Liver (tissue), 9 donors: Measurements from ENCODE around the gene BGN. TPM values are rescaled to one million over a fixed set of nuclear protein-coding genes. Genes with fewer than 3 reads are reported as not detected.

Experiments
- DNase-seq: peaks from one replicate; pipeline ENCODE4 v3.0.0-alpha.2; 2017; ENCODE audit warnings: low spot score
- H3K27ac ChIP-seq, 2 donors: one replicate each; pipeline ENCODE4 v1.7.0; 2013; ENCODE audit warnings: inconsistent platforms in 2 of 2, low read length in 2 of 2, control low read depth in 1 of 2, low read depth in 1 of 2, mild to moderate bottlenecking in 1 of 2
- H3K27me3 ChIP-seq, 4 donors: one replicate each; pipeline versions ENCODE4 v1.6.1 to v1.7.0; 2013; ENCODE audit warnings: low read length in 3 of 4, inconsistent platforms in 1 of 4, mild to moderate bottlenecking in 1 of 4, moderate library complexity in 1 of 4; ENCODE audit not compliant: control insufficient read depth in 4 of 4, insufficient read depth in 4 of 4
- H3K36me3 ChIP-seq, 4 donors: one replicate each; pipeline versions ENCODE4 v1.6.1 to v1.7.0; 2013; ENCODE audit warnings: low read length in 3 of 4, mild to moderate bottlenecking in 3 of 4, low read depth in 1 of 4, moderate library complexity in 1 of 4; ENCODE audit not compliant: control insufficient read depth in 4 of 4, insufficient read depth in 3 of 4
- H3K4me1 ChIP-seq, 4 donors: one replicate each; pipeline versions ENCODE4 v1.6.1 to v1.7.0; 2013; ENCODE audit warnings: low read length in 3 of 4, mild to moderate bottlenecking in 3 of 4, moderate library complexity in 1 of 4; ENCODE audit not compliant: control insufficient read depth in 4 of 4, insufficient read depth in 4 of 4
- H3K4me3 ChIP-seq, 3 donors: one replicate each; pipeline versions ENCODE4 v1.6.1 to v1.7.0; 2013; ENCODE audit warnings: low read length in 3 of 3, control low read depth in 1 of 3, low read depth in 1 of 3, mild to moderate bottlenecking in 1 of 3
- H3K9ac ChIP-seq, 2 donors: one replicate each; pipeline ENCODE4 v1.7.0; 2013; ENCODE audit warnings: low read length in 2 of 2, mild to moderate bottlenecking in 2 of 2, moderate library complexity in 2 of 2, control low read depth in 1 of 2, low read depth in 1 of 2
- H3K9me3 ChIP-seq, 4 donors: one replicate each; pipeline versions ENCODE4 v1.6.1 to v1.7.0; 2013; ENCODE audit warnings: low read length in 3 of 4; ENCODE audit not compliant: control insufficient read depth in 4 of 4
- EGR1 ChIP-seq, 2 donors: IDR thresholded peaks; 2 replicates each; pipeline ENCODE4 v1.6.1; 2016 to 2018; ENCODE audit warnings: antibody characterized with exemption in 2 of 2, low read depth in 2 of 2
- FOXA1 ChIP-seq: IDR thresholded peaks from 2 replicates; pipeline ENCODE4 v1.6.1; 2016; ENCODE audit warnings: antibody characterized with exemption
- FOXA2 ChIP-seq: IDR thresholded peaks from 2 replicates; pipeline ENCODE4 v1.6.1; 2016; ENCODE audit warnings: antibody characterized with exemption
- GABPA ChIP-seq, 2 donors: IDR thresholded peaks in 1 of 2; conservative IDR thresholded peaks in 1 of 2; 2 replicates each; pipeline ENCODE4 v1.6.1; 2016; ENCODE audit warnings: antibody characterized with exemption in 2 of 2, mild to moderate bottlenecking in 1 of 2, moderate library complexity in 1 of 2
- JUND ChIP-seq, 2 donors: IDR thresholded peaks; 2 replicates each; pipeline ENCODE4 v1.6.1; 2016; ENCODE audit warnings: antibody characterized with exemption in 2 of 2
- MAX ChIP-seq: IDR thresholded peaks from 2 replicates; pipeline ENCODE4 v1.6.1; 2016; ENCODE audit warnings: antibody characterized with exemption
- NR2F2 ChIP-seq: IDR thresholded peaks from 2 replicates; pipeline ENCODE4 v1.6.1; 2016; ENCODE audit warnings: antibody characterized with exemption
- RXRA ChIP-seq, 2 donors: IDR thresholded peaks; 2 replicates each; pipeline ENCODE4 v1.6.1; 2017 to 2018; ENCODE audit warnings: antibody characterized with exemption in 2 of 2, mild to moderate bottlenecking in 1 of 2
- SP1 ChIP-seq: IDR thresholded peaks from 2 replicates; pipeline ENCODE4 v1.6.1; 2018; ENCODE audit warnings: antibody characterized with exemption, mild to moderate bottlenecking
- TAF1 ChIP-seq: conservative IDR thresholded peaks from 2 replicates; pipeline ENCODE4 v1.6.1; 2016; ENCODE audit warnings: antibody characterized with exemption, mild to moderate bottlenecking
- YY1 ChIP-seq: IDR thresholded peaks from 2 replicates; pipeline ENCODE4 v1.6.1; 2016; ENCODE audit warnings: antibody characterized with exemption, mild to moderate bottlenecking
- WGBS: extraction: QIAGEN DNeasy Blood & Tissue Kit; methylation state at CpG from one replicate; pipeline ENCODE4 v1.1.7; 2013; 5-methylcytosine and 5-hydroxymethylcytosine counted together
- polyA plus RNA-seq, 2 donors: library from polyadenylated mRNA; stranded (reverse) in 1 of 2; unstranded in 1 of 2; fragments of 200-250 nt in 1 of 2; fragments of >200 nt in 1 of 2; fragmentation: Nextera tagmentation in 1 of 2; extraction: Ambion mirVana in 1 of 2; gene quantifications; one replicate each; pipeline versions ENCODE4 v1.2.1 to v1.2.3, GENCODE V29; 2013 to 2015
- total RNA-seq, 2 donors: library from RNA; depleted of rRNA; stranded (reverse); fragments of >200 nt; gene quantifications; one replicate each; pipeline ENCODE4 v1.2.3, GENCODE V29; 2014
- TF ChIP-seq, protein P1 (sequence below): IDR thresholded peaks from 2 replicates; pipeline ENCODE4 v1.6.1; 2016; ENCODE audit warnings: antibody characterized with exemption
- TF ChIP-seq, protein P2 (sequence below): fragments of 150-350 bp; IDR thresholded peaks from 2 replicates; pipeline ENCODE4 v1.5.1; 2017; ENCODE audit warnings: improper control_type of control experiment, low read depth, low read length; ENCODE audit not compliant: missing input control
- donor health status: healthy.
- donor health status: healthy.
- donor health status: healthy.
- donor health status: healthy.
- donor health status: healthy.

Gene BGN
- total and polyA plus RNA-seq, 4 donors = 11.7 to 131 (median 44.8) TPM

- DNase-seq = no peak
- Histone ChIP-seq H3K4me3 (no peak overlapping the region), H3K9me3 (no peaks in the 10 kb centered on the region), H3K27ac (no peak overlapping the region), H3K36me3 (no peaks in the 10 kb centered on the region), H3K9ac (no peak overlapping the region), H3K27me3 (no peaks in the 10 kb centered on the region), H3K4me1 (peaks cover 0 to under 1% (median 0%) of the 10 kb centered on the region in 4 donors)
- no peak for TF ChIP-seq FOXA2
- no peak for TF ChIP-seq YY1
- no peak for TF ChIP-seq SP1
- no peak for TF ChIP-seq EGR1 (IDR thresholded peaks at IDR 0.05; ENCODE audit: low read depth in 2 of 2)
- TF ChIP-seq, protein P1, sequence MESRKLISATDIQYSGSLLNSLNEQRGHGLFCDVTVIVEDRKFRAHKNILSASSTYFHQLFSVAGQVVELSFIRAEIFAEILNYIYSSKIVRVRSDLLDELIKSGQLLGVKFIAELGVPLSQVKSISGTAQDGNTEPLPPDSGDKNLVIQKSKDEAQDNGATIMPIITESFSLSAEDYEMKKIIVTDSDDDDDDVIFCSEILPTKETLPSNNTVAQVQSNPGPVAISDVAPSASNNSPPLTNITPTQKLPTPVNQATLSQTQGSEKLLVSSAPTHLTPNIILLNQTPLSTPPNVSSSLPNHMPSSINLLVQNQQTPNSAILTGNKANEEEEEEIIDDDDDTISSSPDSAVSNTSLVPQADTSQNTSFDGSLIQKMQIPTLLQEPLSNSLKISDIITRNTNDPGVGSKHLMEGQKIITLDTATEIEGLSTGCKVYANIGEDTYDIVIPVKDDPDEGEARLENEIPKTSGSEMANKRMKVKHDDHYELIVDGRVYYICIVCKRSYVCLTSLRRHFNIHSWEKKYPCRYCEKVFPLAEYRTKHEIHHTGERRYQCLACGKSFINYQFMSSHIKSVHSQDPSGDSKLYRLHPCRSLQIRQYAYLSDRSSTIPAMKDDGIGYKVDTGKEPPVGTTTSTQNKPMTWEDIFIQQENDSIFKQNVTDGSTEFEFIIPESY = no peak
- no peak for TF ChIP-seq JUND (IDR thresholded peaks at IDR 0.05)
- 72% methylated on average over 10 of the region's 10 CpGs for WGBS
Observed at GRCh38 chrX:153502131-153502530, 7.4 kb downstream of the BGN start.

DNA sequence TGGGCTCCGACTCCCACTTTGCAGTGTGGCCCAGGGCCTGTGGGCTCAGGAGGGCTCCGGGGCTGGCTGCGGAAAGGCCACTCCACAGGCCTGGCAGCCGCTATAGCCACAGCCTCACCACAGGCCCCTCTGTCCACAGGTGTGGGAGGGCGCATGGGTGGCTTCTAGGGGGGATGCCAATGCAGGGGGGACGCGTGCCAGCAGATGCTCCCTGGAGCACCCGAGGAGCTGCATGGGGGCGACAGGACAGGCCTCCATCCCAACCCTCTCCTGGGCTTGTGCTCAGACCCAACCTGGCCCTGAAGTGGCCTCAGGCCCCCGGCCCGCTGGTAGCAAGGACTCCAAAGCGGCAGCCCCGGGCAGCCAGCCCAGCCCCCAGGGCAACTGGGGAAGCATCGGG, 8.0 kb downstream of the BGN start:
- Histone ChIP-seq H3K36me3 (no peaks in the 10 kb centered on the region), H3K4me1 (peaks cover 0 to 4% (median 0%) of the 10 kb centered on the region in 4 donors), H3K9ac (no peak overlapping the region), H3K4me3 (no peak overlapping the region), H3K27me3 (no peaks in the 10 kb centered on the region), H3K27ac (no peak overlapping the region), H3K9me3 (no peaks in the 10 kb centered on the region)
- TF ChIP-seq JUND (IDR thresholded peaks at IDR 0.05) = no peak
- TF ChIP-seq, protein P2, sequence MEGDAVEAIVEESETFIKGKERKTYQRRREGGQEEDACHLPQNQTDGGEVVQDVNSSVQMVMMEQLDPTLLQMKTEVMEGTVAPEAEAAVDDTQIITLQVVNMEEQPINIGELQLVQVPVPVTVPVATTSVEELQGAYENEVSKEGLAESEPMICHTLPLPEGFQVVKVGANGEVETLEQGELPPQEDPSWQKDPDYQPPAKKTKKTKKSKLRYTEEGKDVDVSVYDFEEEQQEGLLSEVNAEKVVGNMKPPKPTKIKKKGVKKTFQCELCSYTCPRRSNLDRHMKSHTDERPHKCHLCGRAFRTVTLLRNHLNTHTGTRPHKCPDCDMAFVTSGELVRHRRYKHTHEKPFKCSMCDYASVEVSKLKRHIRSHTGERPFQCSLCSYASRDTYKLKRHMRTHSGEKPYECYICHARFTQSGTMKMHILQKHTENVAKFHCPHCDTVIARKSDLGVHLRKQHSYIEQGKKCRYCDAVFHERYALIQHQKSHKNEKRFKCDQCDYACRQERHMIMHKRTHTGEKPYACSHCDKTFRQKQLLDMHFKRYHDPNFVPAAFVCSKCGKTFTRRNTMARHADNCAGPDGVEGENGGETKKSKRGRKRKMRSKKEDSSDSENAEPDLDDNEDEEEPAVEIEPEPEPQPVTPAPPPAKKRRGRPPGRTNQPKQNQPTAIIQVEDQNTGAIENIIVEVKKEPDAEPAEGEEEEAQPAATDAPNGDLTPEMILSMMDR = no peak
- no peak for TF ChIP-seq FOXA1
- TF ChIP-seq FOXA2 = no peak
- no peak for TF ChIP-seq TAF1
- TF ChIP-seq NR2F2 = no peak
- no peak for TF ChIP-seq GABPA (IDR thresholded peaks at IDR 0.05 in 1 of 2, conservative IDR thresholded peaks at IDR 0.05 in 1 of 2)
- TF ChIP-seq EGR1 (IDR thresholded peaks at IDR 0.05; ENCODE audit: low read depth in 2 of 2) = no peak
- TF ChIP-seq SP1 = no peak
- no peak for TF ChIP-seq MAX
- no peak for TF ChIP-seq RXRA (IDR thresholded peaks at IDR 0.05)
- no peak for TF ChIP-seq YY1
- TF ChIP-seq, protein P1 = no peak
- WGBS = 78% methylated on average over 14 of the region's 14 CpGs
- no peak for DNase-seq
